AG04449 (cell line): ENCODE data around the gene SLC25A47.

ENCODE experiments used
- CTCF ChIA-PET: fragments of 350-600 bp; formaldehyde crosslinking; extraction: SDS; loops from one replicate; lab custom pipeline; 2021; ENCODE audit warnings: antibody characterized with exemption; lab: Yijun Ruan, JAX
- POLR2A ChIA-PET: fragments of 400-600, 350-600 bp; formaldehyde crosslinking; extraction: SDS; loops from one replicate; lab custom pipeline; 2020; ENCODE audit warnings: antibody characterized with exemption, inconsistent platforms; lab: Yijun Ruan, JAX
- DNase-seq: peaks from one replicate; pipeline ENCODE4 v3.0.0-alpha.2; 2010; ENCODE audit warnings: low read depth, low spot score
- H3K4me3 ChIP-seq: 2 replicates; pipeline ENCODE4 v1.5.1; 2011; ENCODE audit warnings: low read depth, mild to moderate bottlenecking, control low read depth, low read length
- TF ChIP-seq, protein P1 (sequence below): IDR thresholded peaks from one replicate; pipeline ENCODE4 v1.5.1; 2011; ENCODE audit warnings: mild to moderate bottlenecking, moderate library complexity, low read length, control low read depth, inconsistent platforms; ENCODE audit not compliant: insufficient read depth; ENCODE audit errors: missing control alignments

Gene SLC25A47

DNA sequence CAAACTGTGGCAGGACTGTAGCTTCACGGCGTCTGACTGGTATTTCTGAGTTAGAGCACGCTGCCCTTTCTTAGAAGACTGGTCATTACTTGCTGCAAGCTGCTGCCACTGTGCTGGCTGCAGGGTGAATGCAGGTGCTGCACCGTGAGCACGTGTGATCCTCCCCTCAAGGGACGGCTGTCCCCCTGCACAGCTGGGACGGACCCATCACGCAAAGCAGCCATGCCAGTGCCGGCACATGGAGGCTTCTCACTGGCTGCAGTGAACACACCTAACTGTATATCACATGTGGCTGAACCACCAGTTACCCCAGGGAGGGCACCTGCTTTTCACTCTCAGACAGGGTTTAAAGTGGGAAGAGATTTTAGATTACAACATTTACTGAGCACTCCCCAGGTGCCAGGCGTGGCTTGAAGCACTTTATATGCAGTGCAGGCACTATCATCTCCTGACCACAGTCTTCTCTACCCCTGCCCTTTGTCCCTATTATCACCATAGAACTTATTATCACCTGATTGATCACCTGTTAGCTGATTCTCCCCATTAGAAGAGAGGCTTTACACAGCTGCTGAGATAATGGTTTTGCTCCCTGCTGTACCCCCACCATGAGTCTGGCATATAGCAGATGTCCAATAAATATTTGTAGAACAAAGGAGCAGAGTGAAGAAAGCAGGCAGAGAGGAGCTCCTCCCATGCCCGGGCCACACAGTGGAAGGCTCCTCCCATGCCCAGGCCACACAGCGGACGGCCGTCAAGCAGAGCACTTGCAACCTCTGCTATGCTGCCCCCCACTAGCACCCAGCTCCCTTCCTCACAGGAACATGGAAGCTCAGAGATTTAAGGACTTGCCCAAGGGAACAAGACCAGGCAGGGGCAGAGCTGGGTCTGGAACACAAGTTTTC is 25.9 kb downstream of the SLC25A47 start:
- no peak overlapping the region for H3K4me3 ChIP-seq
- CTCF ChIA-PET, result no interaction called here
- TF ChIP-seq, protein P1, sequence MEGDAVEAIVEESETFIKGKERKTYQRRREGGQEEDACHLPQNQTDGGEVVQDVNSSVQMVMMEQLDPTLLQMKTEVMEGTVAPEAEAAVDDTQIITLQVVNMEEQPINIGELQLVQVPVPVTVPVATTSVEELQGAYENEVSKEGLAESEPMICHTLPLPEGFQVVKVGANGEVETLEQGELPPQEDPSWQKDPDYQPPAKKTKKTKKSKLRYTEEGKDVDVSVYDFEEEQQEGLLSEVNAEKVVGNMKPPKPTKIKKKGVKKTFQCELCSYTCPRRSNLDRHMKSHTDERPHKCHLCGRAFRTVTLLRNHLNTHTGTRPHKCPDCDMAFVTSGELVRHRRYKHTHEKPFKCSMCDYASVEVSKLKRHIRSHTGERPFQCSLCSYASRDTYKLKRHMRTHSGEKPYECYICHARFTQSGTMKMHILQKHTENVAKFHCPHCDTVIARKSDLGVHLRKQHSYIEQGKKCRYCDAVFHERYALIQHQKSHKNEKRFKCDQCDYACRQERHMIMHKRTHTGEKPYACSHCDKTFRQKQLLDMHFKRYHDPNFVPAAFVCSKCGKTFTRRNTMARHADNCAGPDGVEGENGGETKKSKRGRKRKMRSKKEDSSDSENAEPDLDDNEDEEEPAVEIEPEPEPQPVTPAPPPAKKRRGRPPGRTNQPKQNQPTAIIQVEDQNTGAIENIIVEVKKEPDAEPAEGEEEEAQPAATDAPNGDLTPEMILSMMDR, result no peak
- POLR2A ChIA-PET, result no interaction called here
- no peak for DNase-seq

- TF ChIP-seq, protein P1, result no peak
- POLR2A ChIA-PET, result no interaction called here
These were observed 27.3 kb downstream of the SLC25A47 start for GRCh38 chr14:100350276-100350926.

GRCh38 chr14:100350986-100351385 is 27.8 kb downstream of the SLC25A47 start:
- POLR2A ChIA-PET, result no interaction called here
- H3K4me3 ChIP-seq, result no peak overlapping the region
- DNase-seq, result no peak
- CTCF ChIA-PET, result interaction anchor here (1.4 kb wide), 1 partner anchor 48 kb away, joined by 4 read pairs; no protein-coding TSS in a partner anchor
- TF ChIP-seq, protein P1, result no peak

More at GRCh38 chr14:100350276-100350926, 27.3 kb downstream of the SLC25A47 start:
- H3K4me3 ChIP-seq, result no peak overlapping the region
- CTCF ChIA-PET, result interaction anchor here (1.4 kb wide), 1 partner anchor 48 kb away, joined by 4 read pairs; no protein-coding TSS in a partner anchor
- DNase-seq, result no peak

GRCh38 chr14:100358396-100358795 is 35.3 kb downstream of the SLC25A47 start:
- ChIA-PET CTCF (no interaction called here), POLR2A (no interaction called here)
- no peak for DNase-seq
- H3K4me3 ChIP-seq, result no peak overlapping the region
- TF ChIP-seq, protein P1, result no peak

DNA sequence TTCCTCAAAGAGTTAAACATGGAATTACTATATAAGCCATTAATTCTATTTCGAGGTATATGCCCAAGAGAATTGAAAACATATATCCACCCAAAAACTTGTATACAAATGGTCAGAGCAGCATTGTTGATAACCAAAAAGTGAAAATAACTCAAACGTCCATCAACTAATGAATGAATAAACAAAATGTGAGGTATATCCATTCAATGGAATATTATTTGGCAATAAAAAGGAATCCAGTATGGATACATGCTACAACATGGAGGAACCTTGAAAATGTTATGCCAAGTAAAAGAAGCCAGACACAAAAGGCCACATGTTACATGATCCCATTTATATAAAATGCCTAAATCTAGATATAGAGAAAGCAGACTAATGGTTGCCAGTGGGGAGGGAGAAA is 36.0 kb downstream of the SLC25A47 start:
- ChIA-PET CTCF (no interaction called here), POLR2A (no interaction called here)
- no peak for DNase-seq
- TF ChIP-seq, protein P1, result no peak
- no peak overlapping the region for H3K4me3 ChIP-seq

GRCh38 chr14:100359881-100360280 is 36.7 kb downstream of the SLC25A47 start:
- CTCF ChIA-PET, result no interaction called here
- no peak for DNase-seq

More at GRCh38 chr14:100359881-100360280, 36.7 kb downstream of the SLC25A47 start:
- TF ChIP-seq, protein P1, result no peak
- POLR2A ChIA-PET, result no interaction called here
- no peak overlapping the region for H3K4me3 ChIP-seq
